Activated CD8-positive, alpha-beta memory T cell treated with anti-CD3 and anti-CD28 coated beads, Interleukin-2, amount 10 ng/mL, durations not matched to agents 7 days and 5 days (primary cell): ENCODE data around the gene CSMD2. TPM values are rescaled to one million over a fixed set of nuclear protein-coding genes. Genes with fewer than 3 reads are reported as not detected.

ENCODE experiments used
- ATAC-seq: fragments of 150-1000 bp; cut with Tn5 transposase; one replicate; pipeline ENCODE4 v1.10.0; 2021; ENCODE audit warnings: moderate library complexity
- CTCF ChIA-PET: fragments of 350-600 bp; sonication (Branson Sonifier 250); formaldehyde crosslinking; loops from one replicate; lab custom pipeline; 2021; ENCODE audit warnings: antibody characterized with exemption; lab: Charles Lee
- DNase-seq: peaks from one replicate; pipeline ENCODE4 v3.0.0-alpha.2; 2020
- H3K27ac Mint-ChIP-seq: one replicate; pipeline ENCODE4 v1.8.0; 2021; ENCODE audit warnings: mild to moderate bottlenecking, mixed read lengths
- H3K27me3 Mint-ChIP-seq: one replicate; pipeline ENCODE4 v1.8.0; 2021; ENCODE audit warnings: mixed read lengths
- H3K36me3 Mint-ChIP-seq: one replicate; pipeline ENCODE4 v1.8.0; 2021; ENCODE audit warnings: mild to moderate bottlenecking, mixed read lengths
- H3K4me1 Mint-ChIP-seq: one replicate; pipeline ENCODE4 v1.8.0; 2021; ENCODE audit warnings: mixed read lengths
- H3K4me3 Mint-ChIP-seq: one replicate; pipeline ENCODE4 v1.8.0; 2021; ENCODE audit warnings: mild to moderate bottlenecking, moderate library complexity, mixed read lengths
- H3K9me3 Mint-ChIP-seq: one replicate; pipeline ENCODE4 v1.8.0; 2022; ENCODE audit warnings: low read depth, mixed read lengths
- total RNA-seq, 2 experiments: library from RNA; stranded (reverse); gene quantifications; one replicate each; pipeline ENCODE4 v1.2.3, GENCODE V29; 2021

The CSMD2 gene
- total RNA-seq, 2 experiments from 2014 or later = not detected

GRCh38 chr1:33607444-33608005 is 557.5 kb downstream of the CSMD2 start:
- Mint-ChIP-seq H3K27me3 (no peaks in the 10 kb centered on the region), H3K36me3 (no peaks in the 10 kb centered on the region), H3K4me3 (no peak overlapping the region), H3K4me1 (no peaks in the 10 kb centered on the region), H3K9me3 (no peaks in the 10 kb centered on the region), H3K27ac (no peak overlapping the region)
- ATAC-seq (no peak), DNase-seq (no peak)
- CTCF ChIA-PET = no interaction called here

- no peak overlapping the region for H3K4me3 Mint-ChIP-seq
- H3K27me3 Mint-ChIP-seq = no peaks in the 10 kb centered on the region
- H3K27ac Mint-ChIP-seq = no peak overlapping the region
- H3K4me1 Mint-ChIP-seq = no peaks in the 10 kb centered on the region
- CTCF ChIA-PET = no interaction called here
- ATAC-seq (no peak), DNase-seq (no peak)
- no peaks in the 10 kb centered on the region for H3K36me3 Mint-ChIP-seq
- no peaks in the 10 kb centered on the region for H3K9me3 Mint-ChIP-seq
Measured at GRCh38 chr1:33606272-33606671, 558.8 kb downstream of the CSMD2 start.

- no peaks in the 10 kb centered on the region for H3K9me3 Mint-ChIP-seq
- no peak overlapping the region for H3K27ac Mint-ChIP-seq
- DNase-seq (no peak), ATAC-seq (no peak)
- H3K4me3 Mint-ChIP-seq = no peak overlapping the region
- H3K27me3 Mint-ChIP-seq = peaks cover 4% of the 10 kb centered on the region
- no peaks in the 10 kb centered on the region for H3K36me3 Mint-ChIP-seq
- CTCF ChIA-PET = interaction anchor here (1.0 kb wide), 1 partner anchor 11 kb away, joined by 5 read pairs; no protein-coding TSS in a partner anchor
- H3K4me1 Mint-ChIP-seq = no peaks in the 10 kb centered on the region
Measured at GRCh38 chr1:33602271-33602670, 562.8 kb downstream of the CSMD2 start.

GRCh38 chr1:33601751-33602150 is 563.3 kb downstream of the CSMD2 start:
- DNase-seq (no peak), ATAC-seq (no peak)
- Mint-ChIP-seq H3K27me3 (peaks cover 8% of the 10 kb centered on the region), H3K4me1 (no peaks in the 10 kb centered on the region), H3K36me3 (no peaks in the 10 kb centered on the region), H3K4me3 (no peak overlapping the region), H3K27ac (no peak overlapping the region), H3K9me3 (no peaks in the 10 kb centered on the region)
- CTCF ChIA-PET = no interaction called here

GRCh38 chr1:33599516-33600115 is 565.4 kb downstream of the CSMD2 start:
- ATAC-seq (no peak), DNase-seq (no peak)
- Mint-ChIP-seq H3K36me3 (no peaks in the 10 kb centered on the region), H3K27ac (no peak overlapping the region), H3K27me3 (peaks cover 22% of the 10 kb centered on the region), H3K4me3 (no peak overlapping the region), H3K9me3 (no peaks in the 10 kb centered on the region), H3K4me1 (no peaks in the 10 kb centered on the region)
- CTCF ChIA-PET = interaction anchor here (1.4 kb wide), 1 partner anchor 13 kb away, joined by 6 read pairs; no protein-coding TSS in a partner anchor

- H3K27ac Mint-ChIP-seq = no peak overlapping the region
- CTCF ChIA-PET = no interaction called here
- no peak for ATAC-seq
- H3K27me3 Mint-ChIP-seq = peaks cover 8% of the 10 kb centered on the region
- DNase-seq = no peak
- no peaks in the 10 kb centered on the region for H3K9me3 Mint-ChIP-seq
- no peak overlapping the region for H3K4me3 Mint-ChIP-seq
- no peaks in the 10 kb centered on the region for H3K4me1 Mint-ChIP-seq
- no peaks in the 10 kb centered on the region for H3K36me3 Mint-ChIP-seq
Measured at GRCh38 chr1:33588726-33589125, 576.3 kb downstream of the CSMD2 start.

- H3K27ac Mint-ChIP-seq = no peak overlapping the region
- H3K9me3 Mint-ChIP-seq = no peaks in the 10 kb centered on the region
- no peaks in the 10 kb centered on the region for H3K4me1 Mint-ChIP-seq
- peaks cover 16% of the 10 kb centered on the region for H3K27me3 Mint-ChIP-seq
- DNase-seq (no peak), ATAC-seq (no peak)
- CTCF ChIA-PET = no interaction called here
- H3K4me3 Mint-ChIP-seq = no peak overlapping the region
- no peaks in the 10 kb centered on the region for H3K36me3 Mint-ChIP-seq
Measured at GRCh38 chr1:33586795-33587194, 578.2 kb downstream of the CSMD2 start.

GRCh38 chr1:33586106-33586505 is 578.9 kb downstream of the CSMD2 start:
- Mint-ChIP-seq H3K27me3 (peaks cover 16% of the 10 kb centered on the region), H3K36me3 (no peaks in the 10 kb centered on the region), H3K4me1 (no peaks in the 10 kb centered on the region), H3K4me3 (no peak overlapping the region), H3K9me3 (no peaks in the 10 kb centered on the region), H3K27ac (no peak overlapping the region)
- CTCF ChIA-PET = no interaction called here
- ATAC-seq = no peak
- DNase-seq = no peak

- Mint-ChIP-seq H3K27me3 (peaks cover 11% of the 10 kb centered on the region), H3K4me1 (no peaks in the 10 kb centered on the region), H3K36me3 (no peaks in the 10 kb centered on the region), H3K4me3 (no peak overlapping the region), H3K9me3 (no peaks in the 10 kb centered on the region), H3K27ac (no peak overlapping the region)
- CTCF ChIA-PET = no interaction called here
- ATAC-seq (no peak), DNase-seq (no peak)
Measured at GRCh38 chr1:33583567-33583966, 581.5 kb downstream of the CSMD2 start.

GRCh38 chr1:33578557-33579448 is 586.2 kb downstream of the CSMD2 start:
- DNase-seq (no peak), ATAC-seq (no peak)
- no peaks in the 10 kb centered on the region for H3K4me1 Mint-ChIP-seq
- H3K27ac Mint-ChIP-seq = no peak overlapping the region
- H3K4me3 Mint-ChIP-seq = no peak overlapping the region
- no peaks in the 10 kb centered on the region for H3K9me3 Mint-ChIP-seq
- H3K36me3 Mint-ChIP-seq = no peaks in the 10 kb centered on the region
- CTCF ChIA-PET = no interaction called here
- H3K27me3 Mint-ChIP-seq = peaks cover 23% of the 10 kb centered on the region

GRCh38 chr1:33577663-33578062 is 587.4 kb downstream of the CSMD2 start:
- H3K9me3 Mint-ChIP-seq = no peaks in the 10 kb centered on the region
- DNase-seq (no peak), ATAC-seq (no peak)
- H3K4me1 Mint-ChIP-seq = no peaks in the 10 kb centered on the region
- CTCF ChIA-PET = no interaction called here
- no peaks in the 10 kb centered on the region for H3K36me3 Mint-ChIP-seq
- H3K27ac Mint-ChIP-seq = no peak overlapping the region
- H3K4me3 Mint-ChIP-seq = no peak overlapping the region
- H3K27me3 Mint-ChIP-seq = peaks cover 28% of the 10 kb centered on the region

- ATAC-seq = no peak
- CTCF ChIA-PET = no interaction called here
Measured at GRCh38 chr1:33576821-33577599, 588.0 kb downstream of the CSMD2 start.

GRCh38 chr1:33575324-33575879 is 589.6 kb downstream of the CSMD2 start:
- Mint-ChIP-seq H3K4me1 (no peaks in the 10 kb centered on the region), H3K36me3 (no peaks in the 10 kb centered on the region), H3K27me3 (peaks cover 28% of the 10 kb centered on the region), H3K9me3 (no peaks in the 10 kb centered on the region), H3K4me3 (no peak overlapping the region), H3K27ac (no peak overlapping the region)
- DNase-seq = no peak
- ATAC-seq = no peak
- CTCF ChIA-PET = no interaction called here

More at GRCh38 chr1:33576821-33577599, 588.0 kb downstream of the CSMD2 start:
- DNase-seq = no peak
- Mint-ChIP-seq H3K27me3 (peaks cover 28% of the 10 kb centered on the region), H3K4me3 (no peak overlapping the region), H3K9me3 (no peaks in the 10 kb centered on the region), H3K36me3 (no peaks in the 10 kb centered on the region), H3K27ac (no peak overlapping the region), H3K4me1 (no peaks in the 10 kb centered on the region)
